Subcutaneous abdominal adipose tissue (tissue), 5 donors: ENCODE results near the gene GNAL.

Source experiments
- H3K27ac ChIP-seq: one replicate; pipeline ENCODE4 v1.7.0; 2013; ENCODE audit warnings: low read depth, mild to moderate bottlenecking, inconsistent platforms, low read length, moderate library complexity
- H3K27me3 ChIP-seq, 5 donors: one replicate each; pipeline ENCODE4 v1.7.0; 2013; ENCODE audit warnings: low read length in 5 of 5, inconsistent platforms in 1 of 5; ENCODE audit not compliant: control insufficient read depth in 5 of 5, insufficient read depth in 4 of 5
- H3K36me3 ChIP-seq, 5 donors: one replicate each; pipeline ENCODE4 v1.7.0; 2013; ENCODE audit warnings: low read length in 5 of 5; ENCODE audit not compliant: control insufficient read depth in 5 of 5, insufficient read depth in 5 of 5
- H3K4me1 ChIP-seq, 5 donors: one replicate each; pipeline ENCODE4 v1.7.0; 2013; ENCODE audit warnings: low read length in 5 of 5, mild to moderate bottlenecking in 3 of 5, moderate library complexity in 1 of 5; ENCODE audit not compliant: control insufficient read depth in 5 of 5, insufficient read depth in 5 of 5
- H3K4me3 ChIP-seq, 5 donors: one replicate each; pipeline ENCODE4 v1.7.0; 2013; ENCODE audit warnings: low read length in 5 of 5, low read depth in 1 of 5
- H3K9ac ChIP-seq, 5 donors: one replicate each; pipeline ENCODE4 v1.7.0; 2013; ENCODE audit warnings: low read length in 5 of 5, mild to moderate bottlenecking in 4 of 5, moderate library complexity in 3 of 5
- H3K9me3 ChIP-seq, 5 donors: one replicate each; pipeline ENCODE4 v1.7.0; 2013; ENCODE audit warnings: low read length in 5 of 5; ENCODE audit not compliant: control insufficient read depth in 5 of 5
- donor health status: healthy.
- donor health status: healthy.
- donor health status: healthy.
- donor health status: healthy.
- donor health status: healthy.

GNAL gene

GRCh38 chr18:11658019-11658418 is 31.0 kb upstream of the GNAL start:
- H3K27me3 ChIP-seq = peaks cover 0 to 9% (median 6%) of the 10 kb centered on the region in 5 donors
- H3K4me1 ChIP-seq = peaks cover 2 to 10% (median 8%) of the 10 kb centered on the region in 5 donors
- H3K27ac ChIP-seq = no peak overlapping the region
- no peak overlapping the region for H3K4me3 ChIP-seq
- no peak overlapping the region for H3K9ac ChIP-seq
- H3K36me3 ChIP-seq = no peaks in the 10 kb centered on the region
- H3K9me3 ChIP-seq = no peaks in the 10 kb centered on the region

GRCh38 chr18:11658989-11659388 is 30.1 kb upstream of the GNAL start:
- Histone ChIP-seq H3K9me3 (no peaks in the 10 kb centered on the region), H3K4me1 (peaks cover 2 to 10% (median 8%) of the 10 kb centered on the region in 5 donors), H3K36me3 (no peaks in the 10 kb centered on the region), H3K4me3 (no peak overlapping the region), H3K27ac (no peak overlapping the region), H3K27me3 (peaks cover 5 to 14% (median 9%) of the 10 kb centered on the region in 5 donors), H3K9ac (no peak overlapping the region)

DNA sequence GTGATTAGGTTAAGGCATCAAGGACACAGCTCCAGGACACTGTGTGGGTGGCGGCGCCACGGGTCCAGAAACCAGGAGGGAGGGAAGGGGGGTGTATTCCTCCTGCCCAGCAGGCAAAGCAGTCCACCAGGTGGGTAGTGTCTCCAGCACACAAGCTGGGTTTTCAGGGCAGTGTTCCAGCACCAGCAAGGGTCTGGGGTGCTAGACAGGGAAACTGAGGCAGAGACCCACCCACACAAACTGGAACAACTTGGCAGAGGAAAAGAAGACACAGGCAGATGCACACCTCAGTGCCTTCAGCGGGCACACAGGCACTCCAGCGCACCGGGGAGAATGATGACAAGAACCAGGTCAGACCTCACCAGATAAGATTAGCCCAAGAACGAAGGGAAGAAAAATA is 28.4 kb upstream of the GNAL start:
- no peak overlapping the region for H3K9ac ChIP-seq
- no peaks in the 10 kb centered on the region for H3K36me3 ChIP-seq
- H3K27ac ChIP-seq = no peak overlapping the region
- H3K4me3 ChIP-seq = no peak overlapping the region
- no peaks in the 10 kb centered on the region for H3K9me3 ChIP-seq
- H3K27me3 ChIP-seq = peaks cover 3 to 23% (median 10%) of the 10 kb centered on the region in 5 donors
- no peaks in the 10 kb centered on the region for H3K4me1 ChIP-seq

DNA sequence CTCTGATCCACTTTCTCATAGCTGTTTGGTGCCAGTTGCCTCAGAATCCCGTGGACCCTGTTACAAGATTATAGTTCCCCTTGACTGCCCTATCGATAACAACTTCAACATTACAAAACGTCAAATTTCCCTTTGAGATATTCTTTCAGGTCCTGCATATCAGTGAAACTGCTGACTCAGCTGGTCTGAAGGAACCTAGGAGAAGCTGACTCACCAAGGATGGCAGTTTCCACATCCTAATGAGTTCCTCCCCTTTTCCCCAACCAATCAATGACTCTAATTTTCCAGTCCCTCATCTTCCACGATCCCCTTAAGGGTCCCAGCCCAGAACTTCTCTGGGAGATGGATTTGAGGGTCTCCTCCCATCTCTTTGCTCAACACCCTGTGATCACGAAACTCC is 27.6 kb upstream of the GNAL start:
- H3K27ac ChIP-seq = no peak overlapping the region
- no peaks in the 10 kb centered on the region for H3K4me1 ChIP-seq
- H3K36me3 ChIP-seq = no peaks in the 10 kb centered on the region
- no peaks in the 10 kb centered on the region for H3K9me3 ChIP-seq
- peaks cover 3 to 24% (median 10%) of the 10 kb centered on the region in 5 donors for H3K27me3 ChIP-seq
- no peak overlapping the region for H3K9ac ChIP-seq
- no peak overlapping the region for H3K4me3 ChIP-seq

DNA sequence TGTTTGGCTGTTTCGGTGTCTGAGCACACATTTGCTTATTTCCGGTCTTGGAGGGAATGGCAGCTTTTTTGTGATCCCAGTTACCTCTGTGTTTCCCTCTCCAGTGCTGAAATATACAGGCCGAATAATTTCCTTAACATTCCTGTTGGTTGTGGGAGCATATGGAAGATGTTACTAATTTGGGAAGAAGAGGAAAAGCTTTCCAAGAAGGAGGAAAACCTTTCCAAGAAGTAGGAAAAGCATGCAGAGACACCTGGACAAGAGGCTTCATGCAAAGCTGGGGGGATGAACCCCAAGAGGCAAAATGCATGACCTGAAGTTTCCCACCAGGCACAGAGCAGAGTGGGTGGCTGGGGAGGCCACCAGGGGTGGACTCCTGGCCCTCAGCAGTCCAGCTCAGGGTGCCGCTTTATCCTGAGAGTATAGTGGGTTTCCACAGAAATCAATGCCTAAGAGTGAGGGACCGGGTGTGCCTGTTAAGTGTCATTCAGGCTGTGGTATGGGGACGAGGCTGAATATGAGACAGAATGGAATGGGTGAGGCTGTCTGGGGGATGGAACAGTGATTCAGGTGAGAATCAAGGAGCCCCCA is 25.5 kb upstream of the GNAL start:
- H3K9ac ChIP-seq = no peak overlapping the region
- H3K27me3 ChIP-seq = peaks cover 3 to 24% (median 10%) of the 10 kb centered on the region in 5 donors
- no peaks in the 10 kb centered on the region for H3K9me3 ChIP-seq
- H3K4me1 ChIP-seq = no peaks in the 10 kb centered on the region
- no peak overlapping the region for H3K4me3 ChIP-seq
- no peak overlapping the region for H3K27ac ChIP-seq
- no peaks in the 10 kb centered on the region for H3K36me3 ChIP-seq

DNA sequence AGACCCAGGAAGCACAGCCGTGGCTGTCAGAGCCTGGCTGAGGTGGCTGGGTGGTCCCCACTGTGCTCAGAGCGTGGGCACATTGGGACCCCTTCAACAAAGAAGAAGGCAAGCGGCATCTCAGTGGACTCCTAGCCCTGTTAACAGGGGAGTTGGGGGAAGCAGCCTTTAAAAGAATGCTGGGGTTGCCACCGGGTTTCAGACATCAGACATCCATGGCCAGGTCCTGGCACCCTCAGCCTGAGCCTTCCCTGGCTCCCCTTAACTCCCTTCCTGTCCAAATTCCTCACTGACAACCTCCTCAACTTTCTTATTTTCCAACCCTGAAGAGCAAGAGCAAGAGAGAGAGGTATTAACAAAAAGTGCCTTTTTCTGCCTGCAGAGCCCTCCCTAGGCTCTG is 24.8 kb upstream of the GNAL start:
- H3K9me3 ChIP-seq = no peaks in the 10 kb centered on the region
- H3K4me1 ChIP-seq = no peaks in the 10 kb centered on the region
- no peaks in the 10 kb centered on the region for H3K36me3 ChIP-seq
- peaks cover 3 to 24% (median 10%) of the 10 kb centered on the region in 5 donors for H3K27me3 ChIP-seq
- no peak overlapping the region for H3K9ac ChIP-seq
- H3K27ac ChIP-seq = no peak overlapping the region
- H3K4me3 ChIP-seq = no peak overlapping the region

GRCh38 chr18:11665146-11665545 is 23.9 kb upstream of the GNAL start:
- H3K4me1 ChIP-seq = no peaks in the 10 kb centered on the region
- H3K27me3 ChIP-seq = peaks cover 3 to 24% (median 10%) of the 10 kb centered on the region in 5 donors
- no peak overlapping the region for H3K4me3 ChIP-seq
- H3K9me3 ChIP-seq = no peaks in the 10 kb centered on the region
- H3K36me3 ChIP-seq = no peaks in the 10 kb centered on the region
- no peak overlapping the region for H3K9ac ChIP-seq
- H3K27ac ChIP-seq = no peak overlapping the region

- H3K4me3 ChIP-seq = no peak overlapping the region
- no peak overlapping the region for H3K27ac ChIP-seq
- H3K27me3 ChIP-seq = peaks cover 3 to 21% (median 10%) of the 10 kb centered on the region in 5 donors
- H3K9me3 ChIP-seq = no peaks in the 10 kb centered on the region
- H3K9ac ChIP-seq = no peak overlapping the region
- H3K4me1 ChIP-seq = no peaks in the 10 kb centered on the region
- no peaks in the 10 kb centered on the region for H3K36me3 ChIP-seq
Observed at GRCh38 chr18:11665587-11665986, 23.5 kb upstream of the GNAL start.

- H3K4me3 ChIP-seq = no peak overlapping the region
- H3K36me3 ChIP-seq = no peaks in the 10 kb centered on the region
- H3K9ac ChIP-seq = no peak overlapping the region
- no peaks in the 10 kb centered on the region for H3K4me1 ChIP-seq
- H3K9me3 ChIP-seq = no peaks in the 10 kb centered on the region
- H3K27ac ChIP-seq = no peak overlapping the region
- peaks cover 3 to 19% (median 10%) of the 10 kb centered on the region in 5 donors for H3K27me3 ChIP-seq
Observed at GRCh38 chr18:11666176-11666575, 22.9 kb upstream of the GNAL start.

DNA sequence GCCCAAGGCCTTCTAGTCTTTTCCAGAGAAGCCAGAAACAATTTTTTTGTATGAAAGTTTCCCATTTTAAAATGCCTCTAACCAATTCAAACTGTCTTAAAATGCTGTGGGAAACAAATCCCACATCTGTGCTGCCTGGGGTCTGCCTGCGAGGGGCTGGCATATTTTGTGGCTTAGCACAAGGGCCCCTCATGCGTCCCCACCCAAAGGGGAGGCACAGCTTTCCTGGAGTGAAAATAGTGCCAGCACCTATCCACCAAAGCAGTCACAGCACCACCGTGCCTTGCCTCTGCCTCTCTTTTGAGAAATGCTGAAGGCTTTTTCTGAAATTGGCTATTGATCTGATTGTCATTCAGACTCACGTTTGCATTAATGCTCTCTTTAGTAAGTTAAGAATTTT is 22.2 kb upstream of the GNAL start:
- Histone ChIP-seq H3K9me3 (no peaks in the 10 kb centered on the region), H3K27me3 (peaks cover 3 to 17% (median 7%) of the 10 kb centered on the region in 5 donors), H3K36me3 (no peaks in the 10 kb centered on the region), H3K27ac (no peak overlapping the region), H3K9ac (no peak overlapping the region), H3K4me1 (no peaks in the 10 kb centered on the region), H3K4me3 (no peak overlapping the region)
